Measurements from ENCODE around the gene COX15.

Gene COX15

DNA sequence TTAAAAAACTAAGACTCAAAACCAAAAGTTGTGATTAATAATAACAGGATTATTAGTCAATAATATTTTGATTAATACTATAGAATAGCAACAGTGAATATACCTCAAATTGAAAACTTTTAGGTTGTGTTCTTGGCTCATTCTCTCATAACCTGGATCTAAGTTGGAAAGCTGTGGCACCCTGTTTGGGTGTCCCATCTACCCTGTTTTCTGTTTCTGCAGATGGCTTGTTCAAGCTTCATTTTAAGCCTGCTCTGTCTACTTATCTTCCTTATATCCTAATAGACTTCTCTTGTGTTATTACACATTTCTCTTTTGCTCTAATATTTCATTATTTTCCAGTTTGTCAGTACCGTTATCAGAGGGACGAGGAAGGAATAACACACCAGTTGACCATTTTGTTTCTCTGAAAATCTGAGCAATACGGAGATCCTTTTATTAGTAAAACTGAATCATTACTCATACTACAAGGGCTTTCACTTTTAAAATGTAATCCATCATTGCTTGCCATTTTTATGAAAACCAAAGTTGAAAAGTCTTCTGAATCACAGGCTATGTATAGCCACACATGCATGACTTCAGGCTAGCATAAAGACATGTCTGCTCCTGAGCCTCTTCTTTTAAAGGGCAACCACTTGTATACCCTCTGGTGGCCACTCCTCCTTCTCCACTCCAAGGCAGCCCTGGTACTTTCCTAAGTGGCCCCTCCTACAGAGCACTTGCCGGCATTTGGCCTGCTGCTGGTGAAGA lies 22.3 kb downstream of the COX15 start:
- ChIA-PET CTCF (interaction anchor here (1.0 to 2.2 kb wide), 4 partner anchors 13 to 224 kb away, joined by 3 to 4 read pairs (median 3); no protein-coding TSS in a partner anchor), POLR2A (interaction anchor here (0.8 kb wide), 1 partner anchor 89 kb away, joined by 3 read pairs; the partner anchor contains the start of gene SLC25A28)
- TF ChIP-seq ARNT (IDR thresholded peaks at IDR 0.05) (no peak), PKNOX1 (IDR thresholded peaks at IDR 0.05) (no peak), BHLHE40 (IDR thresholded peaks at IDR 0.05; ENCODE audit: borderline replicate concordance) (no peak), NFRKB (IDR thresholded peaks at IDR 0.05) (no peak)
- DNase-seq (ENCODE audit: extremely low spot score), result no peak

GRCh38 chr10:99708428-99709012 lies 23.4 kb downstream of the COX15 start:
- POLR2A ChIA-PET, result interaction anchor here (1.0 kb wide), 1 partner anchor 87 kb away, joined by 6 read pairs; no protein-coding TSS in a partner anchor

GRCh38 chr10:99700649-99701048 lies 31.3 kb downstream of the COX15 start:
- CTCF ChIA-PET, result no interaction called here
- DNase-seq (ENCODE audit: extremely low spot score), result no peak
- TF ChIP-seq FOXK2 (IDR thresholded peaks at IDR 0.05) (no peak), NFRKB (IDR thresholded peaks at IDR 0.05) (no peak), BHLHE40 (IDR thresholded peaks at IDR 0.05; ENCODE audit: borderline replicate concordance) (no peak), FOXA1 (IDR thresholded peaks at IDR 0.05) (no peak), L3MBTL2 (conservative IDR thresholded peaks at IDR 0.05) (no peak), FOXM1 (IDR thresholded peaks at IDR 0.05; ENCODE audit: borderline replicate concordance) (no peak)
- POLR2A ChIA-PET, result no interaction called here

More at GRCh38 chr10:99708428-99709012, 23.4 kb downstream of the COX15 start:
- CTCF ChIA-PET, result interaction anchor here (2.2 kb wide), 1 partner anchor 91 kb away, joined by 4 read pairs; no protein-coding TSS in a partner anchor
- DNase-seq (ENCODE audit: extremely low spot score), result no peak
- no peak for TF ChIP-seq FOXM1 (IDR thresholded peaks at IDR 0.05; ENCODE audit: borderline replicate concordance)
- no peak for TF ChIP-seq ARNT (IDR thresholded peaks at IDR 0.05)
- no peak for TF ChIP-seq FOXA1 (IDR thresholded peaks at IDR 0.05)
- no peak for TF ChIP-seq HDGF (IDR thresholded peaks at IDR 0.05; ENCODE audit: borderline replicate concordance)
- no peak for TF ChIP-seq NFRKB (IDR thresholded peaks at IDR 0.05)
- TF ChIP-seq FOXK2 (IDR thresholded peaks at IDR 0.05), result no peak
- TF ChIP-seq ELF4 (IDR thresholded peaks at IDR 0.05), result no peak
- TF ChIP-seq ZNF384 (IDR thresholded peaks at IDR 0.05), result no peak
- TF ChIP-seq CTBP1 (IDR thresholded peaks at IDR 0.05; ENCODE audit: borderline replicate concordance), result no peak
- no peak for TF ChIP-seq LEF1 (IDR thresholded peaks at IDR 0.05; ENCODE audit: borderline replicate concordance)
- TF ChIP-seq BHLHE40 (IDR thresholded peaks at IDR 0.05; ENCODE audit: borderline replicate concordance), result no peak
- TF ChIP-seq SUZ12 (IDR thresholded peaks at IDR 0.05), result no peak
- TF ChIP-seq PKNOX1 (IDR thresholded peaks at IDR 0.05), result no peak
- no peak for TF ChIP-seq SP1 (IDR thresholded peaks at IDR 0.05)
- no peak for TF ChIP-seq L3MBTL2 (conservative IDR thresholded peaks at IDR 0.05)
- TF ChIP-seq TARDBP (IDR thresholded peaks at IDR 0.05), result no peak

- ChIA-PET CTCF (no interaction called here), POLR2A (no interaction called here)
- TF ChIP-seq FOXM1 (IDR thresholded peaks at IDR 0.05; ENCODE audit: borderline replicate concordance), result no peak
- no peak for TF ChIP-seq TARDBP (IDR thresholded peaks at IDR 0.05)
- TF ChIP-seq ZNF384 (IDR thresholded peaks at IDR 0.05), result no peak
- no peak for TF ChIP-seq BHLHE40 (IDR thresholded peaks at IDR 0.05; ENCODE audit: borderline replicate concordance)
- TF ChIP-seq ELF4 (IDR thresholded peaks at IDR 0.05), result no peak
- TF ChIP-seq LEF1 (IDR thresholded peaks at IDR 0.05; ENCODE audit: borderline replicate concordance), result no peak
- TF ChIP-seq L3MBTL2 (conservative IDR thresholded peaks at IDR 0.05), result no peak
- no peak for TF ChIP-seq SP1 (IDR thresholded peaks at IDR 0.05)
- TF ChIP-seq FOXK2 (IDR thresholded peaks at IDR 0.05), result no peak
- no peak for TF ChIP-seq ARNT (IDR thresholded peaks at IDR 0.05)
- TF ChIP-seq CTBP1 (IDR thresholded peaks at IDR 0.05; ENCODE audit: borderline replicate concordance), result no peak
- no peak for TF ChIP-seq FOXA1 (IDR thresholded peaks at IDR 0.05)
- TF ChIP-seq NFRKB (IDR thresholded peaks at IDR 0.05), result no peak
- TF ChIP-seq HDGF (IDR thresholded peaks at IDR 0.05; ENCODE audit: borderline replicate concordance), result no peak
- no peak for TF ChIP-seq SUZ12 (IDR thresholded peaks at IDR 0.05)
- no peak for TF ChIP-seq PKNOX1 (IDR thresholded peaks at IDR 0.05)
- no peak for DNase-seq (ENCODE audit: extremely low spot score)
Measured at GRCh38 chr10:99698504-99699080, 33.3 kb downstream of the COX15 start.

DNA sequence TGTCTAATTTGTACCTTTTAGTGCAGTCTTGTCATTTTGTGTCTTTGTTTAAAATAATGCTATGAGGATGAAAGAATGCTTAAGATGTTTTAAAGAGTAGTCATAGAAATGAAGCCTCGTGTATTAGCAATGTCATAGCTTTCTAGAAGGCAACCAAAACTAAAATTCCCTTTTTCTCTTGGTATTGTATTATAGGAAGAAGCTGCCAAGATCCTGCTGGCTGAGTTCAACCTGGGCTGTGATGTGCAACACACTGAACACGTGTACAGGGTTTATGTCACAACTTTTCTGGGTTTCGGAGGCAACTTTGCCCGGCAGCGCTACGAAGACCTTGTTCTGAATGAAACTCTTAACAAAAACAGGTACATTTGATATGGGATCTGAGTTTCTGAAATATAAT lies 36.2 kb downstream of the COX15 start:
- TF ChIP-seq TARDBP (IDR thresholded peaks at IDR 0.05) (no peak), LEF1 (IDR thresholded peaks at IDR 0.05; ENCODE audit: borderline replicate concordance) (no peak), BHLHE40 (IDR thresholded peaks at IDR 0.05; ENCODE audit: borderline replicate concordance) (no peak), SUZ12 (IDR thresholded peaks at IDR 0.05) (no peak), NFRKB (IDR thresholded peaks at IDR 0.05) (no peak), HDGF (IDR thresholded peaks at IDR 0.05; ENCODE audit: borderline replicate concordance) (no peak), PKNOX1 (IDR thresholded peaks at IDR 0.05) (no peak), ZNF384 (IDR thresholded peaks at IDR 0.05) (no peak), ELF4 (IDR thresholded peaks at IDR 0.05) (no peak), SP1 (IDR thresholded peaks at IDR 0.05) (no peak), FOXA1 (IDR thresholded peaks at IDR 0.05) (no peak), FOXM1 (IDR thresholded peaks at IDR 0.05; ENCODE audit: borderline replicate concordance) (no peak), ARNT (IDR thresholded peaks at IDR 0.05) (no peak), CTBP1 (IDR thresholded peaks at IDR 0.05; ENCODE audit: borderline replicate concordance) (no peak), L3MBTL2 (conservative IDR thresholded peaks at IDR 0.05) (no peak), FOXK2 (IDR thresholded peaks at IDR 0.05) (no peak)
- POLR2A ChIA-PET, result no interaction called here
- CTCF ChIA-PET, result no interaction called here
- DNase-seq (ENCODE audit: extremely low spot score), result no peak

Measured in HEK293T (cell line).